A549 (cell line): ENCODE measurements around the gene LCN12. TPM values are rescaled to one million over a fixed set of nuclear protein-coding genes. Genes with fewer than 3 reads are reported as not detected.

Experiments
- BCL3 ChIP-seq: fragments of >200 bp; sonication (Bioruptor Twin); formaldehyde crosslinking; IDR thresholded peaks from 3 replicates; pipeline ENCODE4 v1.6.1; 2016
- BHLHE40 ChIP-seq: IDR thresholded peaks from 2 replicates; pipeline ENCODE4 v1.6.1; 2012; ENCODE audit warnings: low read depth, low read length, inconsistent platforms
- CBX2 ChIP-seq: fragments of 200-600 bp; sonication (generic); IDR thresholded peaks from 2 replicates; pipeline ENCODE4 v1.6.1; 2016; ENCODE audit warnings: low read depth, mild to moderate bottlenecking, borderline replicate concordance
- CHD2 ChIP-seq: fragments of 150-350 bp; IDR thresholded peaks from 2 replicates; pipeline ENCODE4 v1.6.1; 2014; ENCODE audit warnings: low read length; ENCODE audit not compliant: partially characterized antibody
- CHD4 ChIP-seq: fragments of 200-600 bp; sonication (generic); IDR thresholded peaks from 2 replicates; pipeline ENCODE4 v1.6.1; 2016; ENCODE audit warnings: antibody characterized with exemption, mild to moderate bottlenecking, borderline replicate concordance
- CTCF ChIP-seq: fragments of >200 bp; sonication (Bioruptor Twin); formaldehyde crosslinking; IDR thresholded peaks from 3 replicates; pipeline ENCODE4 v1.5.1; 2016
- E2F6 ChIP-seq: IDR thresholded peaks from 2 replicates; pipeline ENCODE4 v1.6.1; 2012; ENCODE audit warnings: low read depth, borderline replicate concordance
- EHF ChIP-seq: fragments of 250-450 bp; sonication (Bioruptor Pico); IDR thresholded peaks from 2 replicates; pipeline ENCODE4 v1.5.0; 2020; ENCODE audit warnings: mild to moderate bottlenecking
- FOSB ChIP-seq: fragments of 250-450 bp; sonication (Bioruptor Pico); IDR thresholded peaks from 2 replicates; pipeline ENCODE4 v1.5.0; 2020; ENCODE audit warnings: mild to moderate bottlenecking, moderate library complexity
- FOSL2 ChIP-seq, 2 experiments: fragments of 450-650 bp in 1 of 2; fragments of >200 bp in 1 of 2; sonication (Bioruptor Twin) in 1 of 2; formaldehyde crosslinking; IDR thresholded peaks; 2 replicates each; pipeline versions ENCODE4 v1.5.0 to v1.6.1; 2016 to 2020; ENCODE audit warnings: mild to moderate bottlenecking in 1 of 2, moderate library complexity in 1 of 2
- FOXS1 ChIP-seq: fragments of 250-450 bp; sonication (Bioruptor Pico); IDR thresholded peaks from 2 replicates; pipeline ENCODE4 v1.5.0; 2020; ENCODE audit warnings: mild to moderate bottlenecking, moderate library complexity
- HOXA7 ChIP-seq: fragments of 250-450 bp; sonication (Bioruptor Pico); IDR thresholded peaks from 2 replicates; pipeline ENCODE4 v1.5.0; 2020; ENCODE audit warnings: mild to moderate bottlenecking, moderate library complexity
- HOXB5 ChIP-seq: fragments of 250-450 bp; sonication (Bioruptor Pico); IDR thresholded peaks from 2 replicates; pipeline ENCODE4 v1.5.0; 2020; ENCODE audit warnings: mild to moderate bottlenecking, moderate library complexity
- JUN ChIP-seq, 2 experiments: fragments of >200 bp; sonication (Bioruptor Twin); formaldehyde crosslinking; IDR thresholded peaks; 2 replicates in 1 of 2; 3 replicates in 1 of 2; pipeline ENCODE4 v1.6.1; 2016 to 2017
- JUNB ChIP-seq: fragments of >200 bp; sonication (Bioruptor Twin); formaldehyde crosslinking; IDR thresholded peaks from 2 replicates; pipeline ENCODE4 v1.6.1; 2016
- MAZ ChIP-seq: fragments of 150-350 bp; IDR thresholded peaks from 2 replicates; pipeline ENCODE4 v1.6.1; 2014; ENCODE audit warnings: antibody characterized with exemption, low read depth, low read length, borderline replicate concordance
- NPAS2 ChIP-seq: fragments of 250-450 bp; sonication (Bioruptor Pico); IDR thresholded peaks from 2 replicates; pipeline ENCODE4 v1.8.0; 2022; ENCODE audit warnings: mild to moderate bottlenecking, moderate library complexity, borderline replicate concordance
- PBX3 ChIP-seq: IDR thresholded peaks from 2 replicates; pipeline ENCODE4 v1.6.1; 2012
- PHF8 ChIP-seq: fragments of 200-600 bp; sonication (generic); IDR thresholded peaks from 2 replicates; pipeline ENCODE4 v1.6.1; 2016; ENCODE audit warnings: low read depth, mild to moderate bottlenecking, antibody characterized with exemption, moderate library complexity, borderline replicate concordance
- POLR2A ChIP-seq: IDR thresholded peaks from 2 replicates; pipeline ENCODE4 v1.6.1; 2012; ENCODE audit warnings: mild to moderate bottlenecking, low read length
- RAD21 ChIP-seq, 2 experiments: fragments of >200 bp in 1 of 2; sonication (Bioruptor Twin) in 1 of 2; formaldehyde crosslinking in 1 of 2; IDR thresholded peaks in 1 of 2; conservative IDR thresholded peaks in 1 of 2; 2 replicates in 1 of 2; 3 replicates in 1 of 2; pipeline ENCODE4 v1.6.1; 2012 to 2018; ENCODE audit warnings: inconsistent platforms in 1 of 2
- REST ChIP-seq: fragments of 200-600 bp; sonication (generic); IDR thresholded peaks from 2 replicates; pipeline ENCODE4 v1.6.1; 2016; ENCODE audit warnings: antibody characterized with exemption, mild to moderate bottlenecking, moderate library complexity
- RFX5 ChIP-seq: fragments of 450-650 bp; IDR thresholded peaks from 2 replicates; pipeline ENCODE4 v1.7.1; 2014; ENCODE audit warnings: antibody characterized with exemption, mild to moderate bottlenecking, moderate library complexity
- RNF2 ChIP-seq: fragments of 200-600 bp; sonication (generic); IDR thresholded peaks from 2 replicates; pipeline ENCODE4 v1.6.1; 2016; ENCODE audit warnings: low read depth, mild to moderate bottlenecking, antibody characterized with exemption, moderate library complexity, borderline replicate concordance
- TFCP2L1 ChIP-seq: fragments of 250-450 bp; sonication (Bioruptor Pico); IDR thresholded peaks from 2 replicates; pipeline ENCODE4 v1.5.0; 2021; ENCODE audit warnings: mild to moderate bottlenecking
- TP53 ChIP-seq: fragments of 250-450 bp; sonication (Bioruptor Pico); IDR thresholded peaks from 2 replicates; pipeline ENCODE4 v1.5.0; 2021; ENCODE audit warnings: mild to moderate bottlenecking, moderate library complexity
- USF2 ChIP-seq: fragments of 450-650 bp; IDR thresholded peaks from 2 replicates; pipeline ENCODE4 v1.6.1; 2014; ENCODE audit warnings: antibody characterized with exemption
- ZSCAN20 ChIP-seq: fragments of 250-450 bp; sonication (Bioruptor Pico); IDR thresholded peaks from 2 replicates; pipeline ENCODE4 v1.8.0; 2022; ENCODE audit warnings: mild to moderate bottlenecking, moderate library complexity
- polyA plus RNA-seq, 4 experiments: library from polyadenylated mRNA; depleted of rRNA in 3 of 4; stranded (reverse); fragments of >200 nt; fragmentation: RNase III in 1 of 4; extraction: RNeasy Plus Mini Kit Qiagen cat#74134 plus additional on column Dnase treatment in 1 of 4; gene quantifications; 2 replicates in 3 of 4; 3 replicates in 1 of 4; pipeline ENCODE4 v1.2.3, GENCODE V29; 2011 to 2017

LCN12 gene
- polyA plus RNA-seq, 2 of the 4 experiments (the other 2 are of a cell fraction), result 0.74 to 3.0 TPM

GRCh38 chr9:136949817-136950655, 2.0 kb upstream of the LCN12 start (continued):
- TF ChIP-seq REST (no peak), CBX2 (no peak), POLR2A (peak; percentile 76), RFX5 (0 out of 2 replicates have a peak, but pooled peaks have one; percentile 31), E2F6 (0 out of 2 replicates have a peak, but pooled peaks have one; percentile 19), HOXA7 (no peak), RAD21 (conservative IDR thresholded peaks at IDR 0.05 in 1 of 2, IDR thresholded peaks at IDR 0.05 in 1 of 2) (no peak), ZSCAN20 (CRISPR knock-in tag) (no peak), RNF2 (no peak), JUN (IDR thresholded peaks at IDR 0.05) (peak in 1 of 2 experiments; percentile 84; a peak in 3 of 5 replicates), USF2 (peak; percentile 98), MAZ (no peak), BHLHE40 (0 out of 2 replicates have a peak, but pooled peaks have one; percentile 14), FOXS1 (CRISPR knock-in tag) (no peak), JUNB (no peak), FOSL2 (IDR thresholded peaks at IDR 0.05) (no peak), FOSL2 (CRISPR knock-in tag; IDR thresholded peaks at IDR 0.05) (no peak), TP53 (CRISPR knock-in tag) (no peak), EHF (CRISPR knock-in tag) (no peak), FOSB (CRISPR knock-in tag) (no peak), TFCP2L1 (CRISPR knock-in tag) (no peak), NPAS2 (CRISPR knock-in tag) (no peak), PHF8 (0 out of 2 replicates have a peak, but pooled peaks have one; percentile 9), BCL3 (peak; percentile 73; the same call in 2 of the 3 replicates), HOXB5 (CRISPR knock-in tag) (no peak), PBX3 (no peak), CTCF (no peak), CHD2 (no peak), CHD4 (no peak)
- TF ChIP-seq, all 56 proteins: peak for 10
